CD8-positive, alpha-beta memory T cell (primary cell): ENCODE data around the gene INO80. TPM values are rescaled to one million over a fixed set of nuclear protein-coding genes. Genes with fewer than 3 reads are reported as not detected.

Source experiments
- CTCF ChIA-PET: fragments of 350-600 bp; sonication (Branson Sonifier 250); formaldehyde crosslinking; loops from one replicate; lab custom pipeline; 2021; ENCODE audit warnings: antibody characterized with exemption; lab: Charles Lee
- POLR2A ChIA-PET: fragments of 350-600 bp; sonication (Branson Sonifier 250); formaldehyde crosslinking; loops from one replicate; lab custom pipeline; 2021; ENCODE audit warnings: antibody characterized with exemption; lab: Charles Lee
- DNase-seq, 5 donors: peaks; one replicate each; pipeline versions ENCODE4 v3.0.0 to v3.0.0-alpha.2; 2020 to 2022; ENCODE audit warnings: mixed read lengths in 1 of 5
- H3K27ac ChIP-seq: one replicate; pipeline ENCODE4 v1.7.0; 2013; ENCODE audit warnings: low read depth, mild to moderate bottlenecking, low read length, moderate library complexity
- H3K27me3 ChIP-seq: 2 replicates; pipeline ENCODE4 v1.7.0; 2013; ENCODE audit warnings: low read length, mild to moderate bottlenecking; ENCODE audit not compliant: insufficient read depth, poor library complexity, severe bottlenecking
- H3K36me3 ChIP-seq: 2 replicates; pipeline ENCODE4 v1.7.0; 2013; ENCODE audit warnings: mild to moderate bottlenecking, low read length, moderate library complexity; ENCODE audit not compliant: insufficient read depth
- H3K4me1 ChIP-seq: 2 replicates; pipeline ENCODE4 v1.7.0; 2013; ENCODE audit warnings: mild to moderate bottlenecking, low read length, moderate library complexity; ENCODE audit not compliant: insufficient read depth
- H3K4me3 ChIP-seq: 2 replicates; pipeline ENCODE4 v1.7.0; 2013; ENCODE audit warnings: mild to moderate bottlenecking, low read length
- H3K9me3 ChIP-seq: 2 replicates; pipeline ENCODE4 v1.7.0; 2013; ENCODE audit warnings: mild to moderate bottlenecking, low read length
- H3K27ac Mint-ChIP-seq, 8 donors: one replicate each; pipeline ENCODE4 v1.8.0; 2020 to 2021; ENCODE audit warnings: mixed read lengths in 8 of 8, mild to moderate bottlenecking in 6 of 8, inconsistent platforms in 3 of 8, moderate library complexity in 3 of 8
- H3K27me3 Mint-ChIP-seq, 2 donors: one replicate each; pipeline ENCODE4 v1.8.0; 2020 to 2021; ENCODE audit warnings: mixed read lengths in 2 of 2, mild to moderate bottlenecking in 1 of 2, moderate library complexity in 1 of 2
- H3K36me3 Mint-ChIP-seq, 3 donors: one replicate each; pipeline ENCODE4 v1.8.0; 2020 to 2021; ENCODE audit warnings: mixed read lengths in 3 of 3, inconsistent platforms in 1 of 3, mild to moderate bottlenecking in 1 of 3
- H3K4me1 Mint-ChIP-seq, 3 donors: one replicate each; pipeline ENCODE4 v1.8.0; 2020 to 2021; ENCODE audit warnings: mixed read lengths in 3 of 3, inconsistent platforms in 1 of 3, mild to moderate bottlenecking in 1 of 3
- H3K4me3 Mint-ChIP-seq, 7 donors: one replicate each; pipeline ENCODE4 v1.8.0; 2020 to 2021; ENCODE audit warnings: mixed read lengths in 7 of 7, mild to moderate bottlenecking in 6 of 7, moderate library complexity in 4 of 7, inconsistent platforms in 2 of 7
- H3K9me3 Mint-ChIP-seq, 5 donors: one replicate each; pipeline ENCODE4 v1.8.0; 2020 to 2022; ENCODE audit warnings: mixed read lengths in 5 of 5, mild to moderate bottlenecking in 3 of 5, moderate library complexity in 2 of 5, inconsistent platforms in 1 of 5
- polyA plus RNA-seq: library from polyadenylated mRNA; unstranded; fragments of 300-500 nt; fragmentation: Illumina TruSeq; gene quantifications from one replicate; pipeline ENCODE4 v1.2.3, GENCODE V29; 2021
- total RNA-seq, 2 experiments: library from RNA; stranded (reverse); gene quantifications; one replicate each; pipeline ENCODE4 v1.2.3, GENCODE V29; 2021

Gene INO80
- total and polyA plus RNA-seq, 3 experiments from 2014 or later: 7.2 to 29.2 (median 26.3) TPM

GRCh38 chr15:40930430-40931299 is 185.4 kb downstream of the INO80 start:
- no peaks in the 10 kb centered on the region for H3K9me3 Mint-ChIP-seq
- H3K27ac Mint-ChIP-seq: peak overlapping the region in 1 of 8 donors; percentile 57
- H3K27me3 Mint-ChIP-seq: peaks cover 49 to 59% of the 10 kb centered on the region in 2 donors
- H3K4me3 Mint-ChIP-seq: peak overlapping the region; percentile 62 to 92 (median 76)
- H3K27me3 ChIP-seq: peaks cover 47% of the 10 kb centered on the region
- no peaks in the 10 kb centered on the region for H3K36me3 Mint-ChIP-seq
- POLR2A ChIA-PET: interaction anchor here (0.7 to 1.2 kb wide), 2 partner anchors 10 to 1006 kb away, joined by 4 to 5 read pairs; no protein-coding TSS in a partner anchor
- peak overlapping the region; percentile 28 for H3K4me3 ChIP-seq
- H3K36me3 ChIP-seq: no peaks in the 10 kb centered on the region
- no peaks in the 10 kb centered on the region for H3K9me3 ChIP-seq
- no peak overlapping the region for H3K27ac ChIP-seq
- peaks cover 37% of the 10 kb centered on the region for H3K4me1 ChIP-seq
- CTCF ChIA-PET: interaction anchor here (0.6 to 2.5 kb wide), 9 partner anchors 8 to 255 kb away, joined by 3 to 7 read pairs (median 4); partner anchors contain the start of gene CHAC1
- peaks cover 36 to 61% (median 37%) of the 10 kb centered on the region in 3 donors for H3K4me1 Mint-ChIP-seq
- DNase-seq: peak in 1 of 5 donors; percentile 41

DNA sequence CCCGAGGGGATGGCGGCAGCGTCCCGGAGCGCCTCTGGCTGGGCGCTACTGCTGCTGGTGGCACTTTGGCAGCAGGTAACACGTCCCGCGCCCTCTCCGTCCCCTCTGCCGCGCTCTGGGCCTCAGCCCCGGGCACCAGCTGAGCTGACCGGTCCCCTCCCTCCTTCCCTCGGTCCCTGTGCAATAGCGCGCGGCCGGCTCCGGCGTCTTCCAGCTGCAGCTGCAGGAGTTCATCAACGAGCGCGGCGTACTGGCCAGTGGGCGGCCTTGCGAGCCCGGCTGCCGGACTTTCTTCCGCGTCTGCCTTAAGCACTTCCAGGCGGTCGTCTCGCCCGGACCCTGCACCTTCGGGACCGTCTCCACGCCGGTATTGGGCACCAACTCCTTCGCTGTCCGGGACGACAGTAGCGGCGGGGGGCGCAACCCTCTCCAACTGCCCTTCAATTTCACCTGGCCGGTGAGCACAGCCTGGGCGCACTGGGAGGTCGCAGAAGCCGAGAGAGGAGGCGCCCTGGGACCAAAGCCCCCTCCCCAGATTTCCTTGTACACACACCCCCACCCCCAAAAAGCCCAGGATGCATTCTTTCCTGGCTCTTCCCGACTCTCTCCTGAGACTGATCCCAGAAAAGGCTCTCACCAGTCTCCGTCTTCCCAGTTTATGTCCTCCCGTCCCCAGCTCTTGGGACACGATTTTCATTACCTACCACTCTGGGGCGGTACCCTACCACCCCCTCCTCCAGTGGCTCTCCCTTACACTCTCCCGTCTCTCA is 186.2 kb downstream of the INO80 start:
- H3K4me3 ChIP-seq: peak overlapping the region; percentile 67
- Mint-ChIP-seq H3K4me1 (peaks cover 36 to 68% (median 41%) of the 10 kb centered on the region in 3 donors), H3K36me3 (no peaks in the 10 kb centered on the region), H3K9me3 (no peaks in the 10 kb centered on the region), H3K27ac (no peak overlapping the region), H3K4me3 (peak overlapping the region; percentile 69 to 92 (median 82)), H3K27me3 (peaks cover 53 to 65% of the 10 kb centered on the region in 2 donors)
- H3K27me3 ChIP-seq: peaks cover 48% of the 10 kb centered on the region
- CTCF ChIA-PET: interaction anchor here (0.6 to 2.5 kb wide), 9 partner anchors 8 to 256 kb away, joined by 3 to 15 read pairs (median 5); partner anchors contain the start of gene CHAC1
- no peak for DNase-seq
- H3K36me3 ChIP-seq: no peaks in the 10 kb centered on the region
- H3K9me3 ChIP-seq: no peaks in the 10 kb centered on the region
- peaks cover 37% of the 10 kb centered on the region for H3K4me1 ChIP-seq
- H3K27ac ChIP-seq: no peak overlapping the region
- POLR2A ChIA-PET: interaction anchor here (1.2 to 2.4 kb wide), 2 partner anchors 11 to 12 kb away, joined by 4 to 8 read pairs; no protein-coding TSS in a partner anchor

Other genes with a start within 250 kb of the INO80 start
- gene RHOV, start 242.0 kb downstream of the INO80 start, total RNA-seq: under 1 TPM; 0.24 to 0.40 TPM
- not detected for gene RHOV, start 242.0 kb downstream of the INO80 start, polyA plus RNA-seq
- 10 to 100 TPM; 17.2 to 17.8 TPM for gene VPS18, start 221.8 kb downstream of the INO80 start, total RNA-seq
- gene VPS18, start 221.8 kb downstream of the INO80 start, polyA plus RNA-seq: 23.0 TPM
- not detected for gene DLL4, start 186.9 kb downstream of the INO80 start, total RNA-seq
- not detected for gene DLL4, start 186.9 kb downstream of the INO80 start, polyA plus RNA-seq
- gene CHAC1, start 162.8 kb downstream of the INO80 start, total RNA-seq: 10 to 100 TPM; 15.1 to 16.7 TPM
- gene CHAC1, start 162.8 kb downstream of the INO80 start, polyA plus RNA-seq: not detected
- gene EXD1, start 114.5 kb upstream of the INO80 start, total RNA-seq: not detected
- gene EXD1, start 114.5 kb upstream of the INO80 start, polyA plus RNA-seq: 0.28 TPM
- gene CHP1, start 115.0 kb upstream of the INO80 start, total RNA-seq: 10 to 100 TPM; 41.6 to 42.1 TPM
- gene CHP1, start 115.0 kb upstream of the INO80 start, polyA plus RNA-seq: 17.2 TPM
- 10 to 100 TPM; 16.2 to 19.0 TPM for gene OIP5, start 216.3 kb upstream of the INO80 start, total RNA-seq
- gene OIP5, start 216.3 kb upstream of the INO80 start, polyA plus RNA-seq: 0.58 TPM
- 100 to 1,000 TPM; 100 to 106 TPM for gene NUSAP1, start 216.6 kb upstream of the INO80 start, total RNA-seq
- 2.7 TPM for gene NUSAP1, start 216.6 kb upstream of the INO80 start, polyA plus RNA-seq